Stimulated activated CD8-positive, alpha-beta memory T cell treated with anti-CD3 and anti-CD28 coated beads, Interleukin-12 subunit alpha, Interleukin-12 subunit beta, amount 100 ng/mL, for 24 hours (primary cell): ENCODE measurements around the gene SUN2.

Experiments used
- DNase-seq: peaks from one replicate; pipeline ENCODE4 v3.0.0-alpha.2; 2020; ENCODE audit errors: extremely low read depth

Gene SUN2

DNA sequence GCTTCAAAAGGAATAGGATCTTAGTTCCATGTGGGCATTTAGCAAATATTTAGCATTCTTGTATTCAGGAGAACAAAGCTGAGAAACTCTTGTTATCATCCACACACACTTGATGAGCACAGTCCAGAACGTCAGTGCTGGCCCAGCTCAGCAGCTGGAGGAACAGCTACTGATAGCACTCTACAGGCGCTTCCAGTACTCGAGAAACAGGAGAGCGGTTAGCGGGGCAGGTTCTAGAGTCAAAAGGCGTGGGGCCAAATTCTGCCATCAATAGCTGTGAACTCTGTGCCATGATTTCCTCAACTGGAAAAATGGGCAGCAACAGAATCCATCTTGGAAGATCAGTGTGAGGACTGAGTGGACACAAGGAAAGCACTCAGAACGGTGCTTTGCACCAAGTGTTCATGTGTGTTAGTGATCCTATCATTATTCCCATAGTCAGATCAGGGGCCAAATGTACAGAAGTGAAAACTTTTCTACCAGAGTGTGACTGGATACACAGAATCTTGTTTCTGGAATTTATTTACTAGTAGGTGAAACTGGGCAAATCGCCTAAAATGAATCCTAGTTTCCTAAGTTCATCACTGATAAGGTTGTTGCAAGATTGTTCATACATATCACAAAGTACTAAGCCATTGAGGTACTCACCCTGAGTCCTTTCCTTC, 58.2 kb downstream of the SUN2 start:
- no peak for DNase-seq

DNA sequence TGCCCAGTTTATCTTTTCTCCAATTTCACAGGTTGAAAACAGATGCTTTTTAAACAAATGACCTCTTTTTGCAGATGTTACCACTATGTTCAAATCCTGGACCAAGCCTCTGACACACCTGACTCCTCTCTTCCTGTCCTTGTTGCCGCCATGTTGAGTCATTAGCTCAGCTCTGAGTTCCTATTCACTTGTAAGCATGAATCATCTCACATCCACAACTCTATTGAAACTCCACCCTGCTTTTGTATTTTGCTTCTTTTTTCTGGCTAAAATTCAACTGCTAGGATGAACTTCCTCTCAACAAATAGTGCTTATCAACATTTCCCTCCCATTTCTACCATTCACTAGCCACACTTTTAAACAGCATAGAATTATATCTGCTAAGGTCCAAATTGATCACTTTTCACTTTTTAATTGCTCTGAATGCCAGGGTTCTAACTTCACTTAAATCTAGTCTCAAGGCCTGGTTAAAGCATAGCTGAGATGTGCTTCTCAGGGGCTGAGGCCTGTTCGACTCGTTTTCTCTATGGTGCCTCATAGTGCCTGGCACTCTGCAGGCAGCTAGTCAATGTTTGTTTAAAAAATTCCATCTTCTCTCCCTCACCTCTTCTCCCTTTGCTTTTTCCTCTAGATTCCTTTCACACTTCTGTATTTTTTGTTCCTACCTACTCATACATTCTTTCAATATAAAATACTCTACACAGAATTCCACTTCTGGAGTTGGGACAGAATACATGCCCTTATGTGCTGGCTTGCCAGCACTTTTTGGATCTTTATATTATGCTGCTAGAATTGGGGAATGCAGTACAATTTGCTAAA, 59.0 kb downstream of the SUN2 start:
- no peak for DNase-seq

GRCh38 chr22:38694940-38695339, 60.9 kb downstream of the SUN2 start:
- DNase-seq, result no peak

DNA sequence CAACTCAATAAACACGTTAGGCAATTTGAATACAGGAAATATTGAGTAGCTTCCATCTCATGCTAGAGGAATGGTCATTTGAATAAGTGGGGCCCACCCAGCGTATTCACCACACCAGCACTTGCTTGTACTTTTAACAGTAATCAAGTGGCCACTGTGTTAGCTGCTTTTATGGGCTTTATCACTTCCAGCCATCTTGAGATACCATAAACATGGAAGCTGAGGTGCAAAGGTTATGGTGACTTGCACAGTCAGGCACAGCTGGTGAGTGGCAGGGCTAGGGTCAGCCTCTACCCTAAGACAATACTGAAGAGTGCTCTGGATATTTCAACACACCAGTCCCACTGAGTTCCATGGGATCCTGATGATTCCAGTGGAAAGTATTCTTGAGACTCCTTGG, 61.7 kb downstream of the SUN2 start:
- no peak for DNase-seq

DNA sequence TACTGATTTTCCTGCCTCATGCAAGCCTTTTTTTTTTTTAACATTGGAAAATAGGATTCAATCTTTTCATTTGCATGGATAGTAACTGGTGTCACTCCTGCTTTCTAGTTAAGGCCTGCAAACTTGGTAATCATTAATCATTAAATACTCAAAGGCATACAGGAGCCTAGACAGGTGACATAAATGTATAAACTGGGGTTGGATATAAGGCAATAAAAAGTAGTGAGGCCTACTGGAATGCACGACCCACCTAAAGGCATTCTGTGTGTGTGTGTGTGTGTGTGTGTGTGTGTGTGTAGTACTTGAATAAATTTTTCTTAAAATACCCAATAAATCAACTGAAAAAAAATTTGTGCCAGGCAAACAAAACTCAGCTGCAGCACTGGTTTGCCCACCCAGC, 66.1 kb downstream of the SUN2 start:
- no peak for DNase-seq

DNA sequence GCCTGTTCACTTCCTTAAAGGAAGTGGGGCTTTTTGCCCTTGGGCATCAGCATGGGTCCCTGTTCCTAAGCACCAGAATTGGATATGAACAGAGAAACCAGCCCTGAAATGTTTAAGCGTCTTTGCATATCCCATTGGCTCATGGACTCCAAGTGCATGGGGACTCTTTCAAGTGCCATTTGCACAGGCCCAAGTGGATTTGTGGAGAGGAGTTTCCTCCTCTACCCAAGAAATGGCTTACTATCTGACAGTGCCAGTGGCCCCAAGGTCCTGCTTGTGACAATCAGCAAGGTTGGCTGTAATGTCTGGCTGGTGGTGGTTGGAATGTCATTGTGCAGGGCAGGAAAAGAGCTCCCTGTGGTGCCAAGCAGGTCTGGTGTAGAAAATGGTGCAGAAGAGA, 70.0 kb downstream of the SUN2 start:
- no peak for DNase-seq

DNA sequence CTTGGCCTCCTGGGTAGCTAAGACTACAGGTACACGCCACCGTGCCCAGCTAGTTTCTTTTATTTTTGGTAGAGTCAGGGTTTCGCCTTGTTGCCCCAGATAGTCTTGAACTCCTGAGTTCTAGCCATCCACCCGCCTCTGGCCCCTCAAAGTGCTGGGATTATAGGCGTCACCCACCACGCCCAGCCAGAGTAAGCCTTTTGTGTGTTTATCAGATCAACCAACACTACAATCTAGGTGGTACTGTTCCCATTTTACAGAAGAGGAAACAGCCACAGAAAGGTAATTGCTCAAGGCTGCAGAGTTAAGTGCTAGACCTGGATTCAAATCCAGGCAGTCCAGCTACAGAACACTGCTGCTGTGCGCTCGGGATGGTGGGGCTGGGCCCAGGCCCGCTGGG, 70.9 kb downstream of the SUN2 start:
- DNase-seq, result no peak
